Liver (tissue), 9 donors: ENCODE results near the gene CA5A. TPM values are rescaled to one million over a fixed set of nuclear protein-coding genes. Genes with fewer than 3 reads are reported as not detected.

ENCODE experiments used
- DNase-seq: peaks from one replicate; pipeline ENCODE4 v3.0.0-alpha.2; 2017; ENCODE audit warnings: low spot score
- H3K27ac ChIP-seq, 2 donors: one replicate each; pipeline ENCODE4 v1.7.0; 2013; ENCODE audit warnings: inconsistent platforms in 2 of 2, low read length in 2 of 2, control low read depth in 1 of 2, low read depth in 1 of 2, mild to moderate bottlenecking in 1 of 2
- H3K27me3 ChIP-seq, 4 donors: one replicate each; pipeline versions ENCODE4 v1.6.1 to v1.7.0; 2013; ENCODE audit warnings: low read length in 3 of 4, inconsistent platforms in 1 of 4, mild to moderate bottlenecking in 1 of 4, moderate library complexity in 1 of 4; ENCODE audit not compliant: control insufficient read depth in 4 of 4, insufficient read depth in 4 of 4
- H3K36me3 ChIP-seq, 4 donors: one replicate each; pipeline versions ENCODE4 v1.6.1 to v1.7.0; 2013; ENCODE audit warnings: low read length in 3 of 4, mild to moderate bottlenecking in 3 of 4, low read depth in 1 of 4, moderate library complexity in 1 of 4; ENCODE audit not compliant: control insufficient read depth in 4 of 4, insufficient read depth in 3 of 4
- H3K4me1 ChIP-seq, 4 donors: one replicate each; pipeline versions ENCODE4 v1.6.1 to v1.7.0; 2013; ENCODE audit warnings: low read length in 3 of 4, mild to moderate bottlenecking in 3 of 4, moderate library complexity in 1 of 4; ENCODE audit not compliant: control insufficient read depth in 4 of 4, insufficient read depth in 4 of 4
- H3K4me3 ChIP-seq, 3 donors: one replicate each; pipeline versions ENCODE4 v1.6.1 to v1.7.0; 2013; ENCODE audit warnings: low read length in 3 of 3, control low read depth in 1 of 3, low read depth in 1 of 3, mild to moderate bottlenecking in 1 of 3
- H3K9ac ChIP-seq, 2 donors: one replicate each; pipeline ENCODE4 v1.7.0; 2013; ENCODE audit warnings: low read length in 2 of 2, mild to moderate bottlenecking in 2 of 2, moderate library complexity in 2 of 2, control low read depth in 1 of 2, low read depth in 1 of 2
- H3K9me3 ChIP-seq, 4 donors: one replicate each; pipeline versions ENCODE4 v1.6.1 to v1.7.0; 2013; ENCODE audit warnings: low read length in 3 of 4; ENCODE audit not compliant: control insufficient read depth in 4 of 4
- CTCF ChIP-seq: fragments of 150-350 bp; IDR thresholded peaks from 2 replicates; pipeline ENCODE4 v1.5.1; 2017; ENCODE audit warnings: improper control_type of control experiment, low read depth, low read length; ENCODE audit not compliant: missing input control
- FOXA2 ChIP-seq: IDR thresholded peaks from 2 replicates; pipeline ENCODE4 v1.6.1; 2016; ENCODE audit warnings: antibody characterized with exemption
- GABPA ChIP-seq, 2 donors: IDR thresholded peaks in 1 of 2; conservative IDR thresholded peaks in 1 of 2; 2 replicates each; pipeline ENCODE4 v1.6.1; 2016; ENCODE audit warnings: antibody characterized with exemption in 2 of 2, mild to moderate bottlenecking in 1 of 2, moderate library complexity in 1 of 2
- HNF4A ChIP-seq, 2 donors: conservative IDR thresholded peaks; 2 replicates each; pipeline ENCODE4 v1.6.1; 2016; ENCODE audit warnings: antibody characterized with exemption in 2 of 2, mild to moderate bottlenecking in 2 of 2
- HNF4G ChIP-seq: IDR thresholded peaks from 2 replicates; pipeline ENCODE4 v1.6.1; 2016; ENCODE audit warnings: antibody characterized with exemption
- RAD21 ChIP-seq, 2 donors: IDR thresholded peaks; 2 replicates each; pipeline ENCODE4 v1.6.1; 2016; ENCODE audit warnings: antibody characterized with exemption in 2 of 2, mild to moderate bottlenecking in 2 of 2
- REST ChIP-seq: IDR thresholded peaks from 2 replicates; pipeline ENCODE4 v1.6.1; 2016; ENCODE audit warnings: antibody characterized with exemption, mild to moderate bottlenecking
- RXRA ChIP-seq, 2 donors: IDR thresholded peaks; 2 replicates each; pipeline ENCODE4 v1.6.1; 2017 to 2018; ENCODE audit warnings: antibody characterized with exemption in 2 of 2, mild to moderate bottlenecking in 1 of 2
- WGBS: extraction: QIAGEN DNeasy Blood & Tissue Kit; methylation state at CpG from one replicate; pipeline ENCODE4 v1.1.7; 2013; 5-methylcytosine and 5-hydroxymethylcytosine counted together
- polyA plus RNA-seq, 2 donors: library from polyadenylated mRNA; stranded (reverse) in 1 of 2; unstranded in 1 of 2; fragments of 200-250 nt in 1 of 2; fragments of >200 nt in 1 of 2; fragmentation: Nextera tagmentation in 1 of 2; extraction: Ambion mirVana in 1 of 2; gene quantifications; one replicate each; pipeline versions ENCODE4 v1.2.1 to v1.2.3, GENCODE V29; 2013 to 2015
- total RNA-seq, 2 donors: library from RNA; depleted of rRNA; stranded (reverse); fragments of >200 nt; gene quantifications; one replicate each; pipeline ENCODE4 v1.2.3, GENCODE V29; 2014
- donor health status: healthy.
- donor health status: healthy.
- donor health status: healthy.
- donor health status: healthy.
- donor health status: healthy.

The CA5A gene
- total and polyA plus RNA-seq, 4 donors: 12.3 to 66.8 (median 33.6) TPM

- 50% methylated on average over 25 of the region's 25 CpGs for WGBS
- H3K9me3 ChIP-seq: no peaks in the 10 kb centered on the region
- no peaks in the 10 kb centered on the region for H3K36me3 ChIP-seq
- H3K27me3 ChIP-seq: no peaks in the 10 kb centered on the region
- H3K4me1 ChIP-seq: peaks cover 37 to 79% (median 63%) of the 10 kb centered on the region in 4 donors
- DNase-seq: peak; percentile 82
- H3K9ac ChIP-seq: no peak overlapping the region
- H3K27ac ChIP-seq: no peak overlapping the region
- H3K4me3 ChIP-seq: no peak overlapping the region
- TF ChIP-seq HNF4A (conservative IDR thresholded peaks at IDR 0.05) (peak in 1 of 2 donors; percentile 30), REST (no peak), GABPA (IDR thresholded peaks at IDR 0.05 in 1 of 2, conservative IDR thresholded peaks at IDR 0.05 in 1 of 2) (no peak), CTCF (peak; percentile 80), RAD21 (IDR thresholded peaks at IDR 0.05) (peak; percentile 74 to 87)
These were observed 86.0 kb downstream of the CA5A start for GRCh38 chr16:87850009-87851006.

- Histone ChIP-seq H3K9ac (no peak overlapping the region), H3K4me1 (peaks cover 30 to 86% (median 69%) of the 10 kb centered on the region in 4 donors), H3K9me3 (no peaks in the 10 kb centered on the region), H3K36me3 (peaks cover 0 to 2% (median 0%) of the 10 kb centered on the region in 4 donors), H3K27ac (peak overlapping the region in 1 of 2 donors; percentile 94), H3K4me3 (no peak overlapping the region), H3K27me3 (no peaks in the 10 kb centered on the region)
- TF ChIP-seq HNF4G (no peak), REST (no peak), FOXA2 (no peak), RAD21 (IDR thresholded peaks at IDR 0.05) (no peak), HNF4A (conservative IDR thresholded peaks at IDR 0.05) (no peak), RXRA (IDR thresholded peaks at IDR 0.05) (no peak)
- no peak for DNase-seq
- WGBS: 66% methylated on average over 16 of the region's 16 CpGs
These were observed 86.8 kb downstream of the CA5A start for GRCh38 chr16:87849419-87850008.
